Choroid plexus epithelial cell (primary cell): ENCODE data around the gene CASZ1.

Source experiments
- DNase-seq: peaks from one replicate; pipeline ENCODE4 v3.0.0-alpha.2; 2010; ENCODE audit warnings: low read depth
- H3K4me3 ChIP-seq: 2 replicates; pipeline ENCODE4 v1.5.1; 2011; ENCODE audit warnings: low read depth, mild to moderate bottlenecking, control low read depth, low read length, moderate library complexity
- CTCF ChIP-seq: conservative IDR thresholded peaks from 2 replicates; pipeline ENCODE4 v1.5.1; 2011; ENCODE audit warnings: low read depth, mild to moderate bottlenecking, control low read depth, inconsistent platforms, low read length, moderate library complexity

The CASZ1 gene

GRCh38 chr1:10706376-10706913 is 90.0 kb downstream of the CASZ1 start:
- no peak for TF ChIP-seq CTCF
- H3K4me3 ChIP-seq = no peak overlapping the region
- no peak for DNase-seq

- H3K4me3 ChIP-seq = no peak overlapping the region
- no peak for DNase-seq
- TF ChIP-seq CTCF = no peak
Observed at GRCh38 chr1:10705953-10706352, 90.5 kb downstream of the CASZ1 start.

DNA sequence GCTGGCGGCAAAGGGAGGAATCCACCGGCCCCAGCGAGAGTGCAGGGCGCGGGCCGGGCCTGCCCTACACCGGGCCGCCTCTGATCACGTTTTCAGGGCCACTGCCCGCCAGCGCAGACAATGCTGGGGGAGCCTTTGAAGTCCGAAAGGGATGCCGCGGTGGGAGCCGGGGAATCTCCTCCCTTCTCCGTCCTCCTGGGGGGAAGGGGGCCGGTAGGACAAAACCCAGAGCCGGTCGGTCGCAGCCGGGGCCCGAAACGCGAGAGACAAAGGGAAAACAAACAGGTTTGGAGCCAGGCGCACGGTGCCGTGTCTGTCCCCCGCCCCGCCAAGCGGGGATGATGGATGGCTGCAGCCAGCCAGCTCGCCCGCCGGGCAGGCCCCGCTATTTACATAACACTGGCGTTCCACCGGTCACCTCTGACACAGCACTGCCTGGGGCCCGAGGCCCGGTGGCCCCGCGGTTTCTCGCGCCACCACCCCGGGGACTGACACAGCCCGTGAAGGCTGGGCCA is 92.0 kb downstream of the CASZ1 start:
- no peak for DNase-seq
- H3K4me3 ChIP-seq = no peak overlapping the region
- no peak for TF ChIP-seq CTCF

- DNase-seq = no peak
- no peak for TF ChIP-seq CTCF
- H3K4me3 ChIP-seq = no peak overlapping the region
Observed at GRCh38 chr1:10703702-10704101, 92.7 kb downstream of the CASZ1 start.

DNA sequence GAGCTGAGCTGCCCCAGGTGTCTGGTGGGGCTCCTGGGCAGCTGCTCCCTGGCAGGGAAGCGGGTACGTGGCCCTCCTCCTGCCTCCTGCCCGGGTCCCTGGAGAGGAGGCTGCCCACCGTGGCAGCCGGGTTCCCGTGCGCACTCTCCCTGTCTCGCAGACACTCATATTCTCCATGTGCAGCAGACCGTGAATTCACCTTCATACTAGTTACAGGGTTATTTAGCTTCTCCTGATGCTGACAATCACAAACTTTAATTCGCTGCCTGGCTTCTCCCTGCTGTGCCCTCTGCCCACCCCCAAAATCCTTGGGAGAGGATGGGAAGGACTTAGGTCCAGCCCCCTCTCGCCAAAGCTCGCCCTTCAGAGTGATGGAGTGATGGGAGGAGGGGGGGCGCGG is 95.3 kb downstream of the CASZ1 start:
- H3K4me3 ChIP-seq = no peak overlapping the region
- no peak for DNase-seq
- no peak for TF ChIP-seq CTCF

GRCh38 chr1:10699470-10699835 is 97.0 kb downstream of the CASZ1 start:
- no peak for TF ChIP-seq CTCF
- H3K4me3 ChIP-seq = no peak overlapping the region
- DNase-seq = no peak

DNA sequence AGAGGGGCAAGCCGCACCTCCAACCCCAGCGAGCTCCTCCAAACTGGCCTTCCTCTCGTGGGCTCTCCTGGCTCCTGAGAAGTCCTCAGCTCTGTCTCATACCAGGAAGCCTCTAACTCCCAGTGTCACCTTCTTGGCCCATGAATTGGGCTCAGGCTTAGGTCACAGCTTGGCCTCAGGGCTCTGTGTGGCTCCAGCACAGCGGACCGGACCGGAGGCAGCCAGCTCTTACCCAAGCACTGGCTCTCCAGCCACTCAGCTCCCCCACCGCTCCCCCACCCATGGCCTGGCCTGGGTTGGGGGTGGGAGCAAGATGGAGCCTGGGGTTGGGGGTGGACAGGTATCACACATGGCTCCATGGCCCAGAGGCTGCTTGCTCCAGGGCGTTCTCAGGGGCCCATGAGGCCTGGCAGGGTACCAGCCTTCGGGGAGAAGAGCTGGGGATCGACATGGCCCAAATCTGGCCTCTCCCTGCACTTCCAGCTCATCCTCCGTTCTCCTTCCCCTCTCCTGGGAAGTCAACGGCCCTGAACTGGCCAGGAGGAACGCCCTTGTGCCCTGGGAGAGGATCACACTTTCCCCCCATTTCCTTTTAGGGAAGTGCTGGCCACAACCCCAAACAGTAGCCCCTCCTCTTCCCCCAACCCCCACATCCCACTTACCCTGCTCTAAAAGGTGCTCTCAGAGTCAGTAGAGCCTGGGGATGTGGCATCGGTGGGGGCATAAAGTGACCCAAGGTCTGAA is 97.5 kb downstream of the CASZ1 start:
- no peak for DNase-seq
- no peak for TF ChIP-seq CTCF
- no peak overlapping the region for H3K4me3 ChIP-seq
